HEK293 (cell line): ENCODE results near the gene TGIF1.

Source experiments
- CTCF ChIP-seq: fragments of 450-650 bp; formaldehyde crosslinking; IDR thresholded peaks from 2 replicates; pipeline ENCODE4 v1.5.1; 2016; ENCODE audit warnings: missing biosample characterization, missing genetic modification characterization
- KLF8 ChIP-seq: fragments of 450-650 bp; formaldehyde crosslinking; IDR thresholded peaks from 2 replicates; pipeline ENCODE4 v1.5.1; 2016; ENCODE audit warnings: missing biosample characterization, missing genetic modification characterization
- SALL2 ChIP-seq: fragments of 450-650 bp; formaldehyde crosslinking; IDR thresholded peaks from 2 replicates; pipeline ENCODE4 v1.5.0; 2017; ENCODE audit warnings: missing biosample characterization, mild to moderate bottlenecking, missing genetic modification characterization, borderline replicate concordance
- TCF7L2 ChIP-seq: IDR thresholded peaks from 2 replicates; pipeline ENCODE4 v1.6.1; 2011; ENCODE audit warnings: low read depth, mild to moderate bottlenecking, inconsistent platforms, low read length, moderate library complexity, borderline replicate concordance
- ZBTB21 ChIP-seq: fragments of 450-650 bp; formaldehyde crosslinking; IDR thresholded peaks from 2 replicates; pipeline ENCODE4 v1.5.1; 2017; ENCODE audit warnings: missing biosample characterization, missing genetic modification characterization
- ZNF24 ChIP-seq: fragments of 450-650 bp; formaldehyde crosslinking; IDR thresholded peaks from 2 replicates; pipeline ENCODE4 v1.5.1; 2016; ENCODE audit warnings: missing biosample characterization, missing genetic modification characterization
- ZNF280D ChIP-seq: fragments of 450-650 bp; formaldehyde crosslinking; IDR thresholded peaks from 2 replicates; pipeline ENCODE4 v1.5.1; 2016; ENCODE audit warnings: missing biosample characterization, missing genetic modification characterization
- ZNF449 ChIP-seq: fragments of 450-650 bp; formaldehyde crosslinking; IDR thresholded peaks from 2 replicates; pipeline ENCODE4 v1.5.1; 2017; ENCODE audit warnings: missing biosample characterization, mild to moderate bottlenecking, missing genetic modification characterization, moderate library complexity
- ZNF580 ChIP-seq: fragments of 450-650 bp; formaldehyde crosslinking; IDR thresholded peaks from 2 replicates; pipeline ENCODE4 v1.5.1; 2016; ENCODE audit warnings: missing biosample characterization, missing genetic modification characterization
- ZNF677 ChIP-seq: fragments of 450-650 bp; IDR thresholded peaks from 2 replicates; pipeline ENCODE4 v1.5.0; 2018; ENCODE audit warnings: missing biosample characterization, mild to moderate bottlenecking, missing genetic modification characterization, moderate library complexity

- TF ChIP-seq ZBTB21 (tag by site-specific recombination) (no peak), TCF7L2 (no peak), CTCF (tag by site-specific recombination) (no peak), ZNF280D (no peak), ZNF449 (tag by site-specific recombination) (peak; percentile 89), KLF8 (tag by site-specific recombination) (no peak), ZNF677 (tag by site-specific recombination) (no peak), ZNF24 (no peak), ZNF580 (tag by site-specific recombination) (peak; percentile 56; the same call in 1 of the 2 replicates), SALL2 (tag by site-specific recombination) (no peak)
Observed at GRCh38 chr18:3447068-3447894, 2.7 kb upstream of the TGIF1 start.
